HepG2 (cell line): ENCODE results near the gene SKP1. TPM values are rescaled to one million over a fixed set of nuclear protein-coding genes. Genes with fewer than 3 reads are reported as not detected.

Experiments
- ATAC-seq: fragments of 200-7000 bp; cut with Tn5 transposase; 3 replicates; pipeline ENCODE4 v1.9.1; 2020; ENCODE audit warnings: mild to moderate bottlenecking, moderate library complexity
- BruUV-seq: library from RNA; stranded (reverse); fragments of 400-500 nt; replicated peaks from 2 replicates; lab custom pipeline; 2021; lab: Mats Ljungman, UMichigan
- CTCF ChIA-PET: fragments of 300-600 bp; formaldehyde crosslinking; extraction: SDS; loops from one replicate; lab custom pipeline; 2021; ENCODE audit warnings: low total read pairs, inconsistent platforms, low intra/inter-chr PET ratio; lab: Yijun Ruan, JAX
- POLR2A ChIA-PET: fragments of 350-600 bp; sonication (Branson Sonifier 250); formaldehyde crosslinking; loops from one replicate; lab custom pipeline; 2020; ENCODE audit warnings: antibody characterized with exemption, inconsistent platforms; lab: Yijun Ruan, JAX
- DNase-seq: peaks from one replicate; pipeline ENCODE4 v3.0.0-alpha.2; 2015; ENCODE audit warnings: low spot score
- FAIRE-seq: peaks from 3 replicates; lab custom pipeline; 2011; peaks lifted over from hg19 to GRCh38; lab: Jason Lieb, UNC
- H2AFZ ChIP-seq: one replicate; pipeline ENCODE4 v1.6.1; 2011; ENCODE audit warnings: low read length, inconsistent platforms
- H3K27ac ChIP-seq: fragments of 300-600 bp; 3 replicates; pipeline ENCODE4 v1.8.0; 2011; ENCODE audit warnings: mixed run types, mild to moderate bottlenecking, mixed read lengths, low read length, inconsistent platforms; ENCODE audit not compliant: insufficient read depth; ENCODE audit errors: extremely low read length
- H3K27me3 ChIP-seq, 2 experiments: fragments of 200-600 bp in 1 of 2; 2 replicates in 1 of 2; 3 replicates in 1 of 2; pipeline versions ENCODE4 v1.6.0 to v1.8.0; 2011; ENCODE audit warnings: low read length in 2 of 2, mild to moderate bottlenecking in 2 of 2, moderate library complexity in 2 of 2, inconsistent platforms in 1 of 2; ENCODE audit not compliant: insufficient read depth in 2 of 2, control insufficient read depth in 1 of 2
- H3K36me3 ChIP-seq, 2 experiments: fragments of 200-600 bp in 1 of 2; replicated peaks in 1 of 2; 2 replicates in 1 of 2; 3 replicates in 1 of 2; pipeline versions ENCODE4 v1.5.1 to v1.8.0; 2011; ENCODE audit warnings: low read length in 2 of 2, inconsistent platforms in 1 of 2; ENCODE audit not compliant: insufficient read depth in 2 of 2, control insufficient read depth in 1 of 2
- H3K4me1 ChIP-seq: 2 replicates; pipeline ENCODE4 v1.5.1; 2012; ENCODE audit warnings: low read length, inconsistent platforms; ENCODE audit not compliant: insufficient read depth
- H3K4me2 ChIP-seq: 2 replicates; pipeline ENCODE4 v1.6.0; 2011; ENCODE audit warnings: low read depth, low read length, inconsistent platforms
- H3K4me3 ChIP-seq, 3 experiments: fragments of 200-600 bp in 1 of 3; sonication (generic), shearing (Covaris generic) in 1 of 3; replicated peaks in 1 of 3; 2 replicates each; pipeline ENCODE4 v1.5.1; 2011 to 2016; ENCODE audit warnings: low read length in 3 of 3, inconsistent platforms in 2 of 3, low read depth in 2 of 3, mild to moderate bottlenecking in 2 of 3, control low read depth in 1 of 3, mixed read lengths in 1 of 3; ENCODE audit not compliant: insufficient read depth in 1 of 3
- H3K79me2 ChIP-seq: one replicate; pipeline ENCODE4 v1.6.1; 2011; ENCODE audit warnings: low read length, inconsistent platforms; ENCODE audit not compliant: insufficient read depth
- H3K9ac ChIP-seq: 2 replicates; pipeline ENCODE4 v1.6.0; 2011; ENCODE audit warnings: mild to moderate bottlenecking, low read depth, low read length, inconsistent platforms; ENCODE audit not compliant: insufficient read depth
- H3K9me3 ChIP-seq: 2 replicates; pipeline ENCODE4 v1.5.1; 2012; ENCODE audit warnings: mild to moderate bottlenecking, low read length
- H4K20me1 ChIP-seq: 2 replicates; pipeline ENCODE4 v1.6.0; 2011; ENCODE audit warnings: inconsistent platforms, mild to moderate bottlenecking, low read length, moderate library complexity; ENCODE audit not compliant: insufficient read depth
- CERS6 ChIP-seq: sonication (generic); formaldehyde crosslinking; IDR thresholded peaks from 2 replicates; pipeline ENCODE4 v1.5.0; 2020; ENCODE audit warnings: missing genetic modification reagents
- CHCHD3 ChIP-seq: sonication (generic); formaldehyde crosslinking; IDR thresholded peaks from 2 replicates; pipeline ENCODE4 v1.8.0; 2022; ENCODE audit warnings: mild to moderate bottlenecking, missing genetic modification reagents, moderate library complexity
- CREM ChIP-seq, 2 experiments: sonication (generic) in 1 of 2; formaldehyde crosslinking in 1 of 2; IDR thresholded peaks; 2 replicates each; pipeline versions ENCODE4 v1.4.0 to v1.6.1; 2016 to 2020; ENCODE audit warnings: antibody characterized with exemption in 1 of 2, mild to moderate bottlenecking in 1 of 2, missing genetic modification reagents in 1 of 2
- GTF3A ChIP-seq: sonication (generic); formaldehyde crosslinking; conservative IDR thresholded peaks from 2 replicates; pipeline ENCODE4 v1.4.0; 2020; ENCODE audit warnings: mild to moderate bottlenecking, missing genetic modification reagents
- MTERF4 ChIP-seq: sonication (generic); formaldehyde crosslinking; IDR thresholded peaks from 2 replicates; pipeline ENCODE4 v1.8.0; 2023; ENCODE audit warnings: mild to moderate bottlenecking, missing genetic modification reagents
- NAIF1 ChIP-seq: sonication (generic); formaldehyde crosslinking; IDR thresholded peaks from 2 replicates; pipeline ENCODE4 v1.5.0; 2020; ENCODE audit warnings: mild to moderate bottlenecking, missing genetic modification reagents, borderline replicate concordance
- PAF1 ChIP-seq: IDR thresholded peaks from 2 replicates; pipeline ENCODE4 v1.6.1; 2016; ENCODE audit warnings: missing genetic modification reagents, missing compliant biosample characterization
- PAXIP1 ChIP-seq: sonication (generic); formaldehyde crosslinking; conservative IDR thresholded peaks from 2 replicates; pipeline ENCODE4 v1.4.0; 2020; ENCODE audit warnings: mild to moderate bottlenecking, missing genetic modification reagents, moderate library complexity
- PHF21A ChIP-seq: sonication (generic); formaldehyde crosslinking; IDR thresholded peaks from 2 replicates; pipeline ENCODE4 v1.5.0; 2020; ENCODE audit warnings: mild to moderate bottlenecking, missing genetic modification reagents
- RBM22 ChIP-seq: fragments of 200-400 bp; formaldehyde crosslinking; optimal IDR thresholded peaks from 2 replicates; pipeline ENCODE3; 2017; ENCODE audit warnings: mild to moderate bottlenecking, low read length, moderate library complexity
- TGIF2 ChIP-seq: IDR thresholded peaks from 2 replicates; pipeline ENCODE4 v1.6.1; 2016; ENCODE audit warnings: control low read depth, missing compliant biosample characterization
- ZBTB21 ChIP-seq: sonication (generic); formaldehyde crosslinking; IDR thresholded peaks from 2 replicates; pipeline ENCODE4 v1.4.0; 2020; ENCODE audit warnings: missing genetic modification reagents
- ZBTB34 ChIP-seq: sonication (generic); formaldehyde crosslinking; IDR thresholded peaks from 2 replicates; pipeline ENCODE4 v1.8.0; 2022; ENCODE audit warnings: mild to moderate bottlenecking, missing genetic modification reagents
- ZBTB46 ChIP-seq: sonication (generic); formaldehyde crosslinking; IDR thresholded peaks from 2 replicates; pipeline ENCODE4 v1.4.0; 2020; ENCODE audit warnings: mild to moderate bottlenecking, missing genetic modification reagents, borderline replicate concordance
- ZMYM2 ChIP-seq: sonication (generic); formaldehyde crosslinking; IDR thresholded peaks from 2 replicates; pipeline ENCODE4 v1.8.0; 2022; ENCODE audit warnings: mild to moderate bottlenecking, missing genetic modification reagents
- ZNF138 ChIP-seq: sonication (generic); formaldehyde crosslinking; IDR thresholded peaks from 2 replicates; pipeline ENCODE4 v1.5.0; 2020; ENCODE audit warnings: mild to moderate bottlenecking, low read depth, missing genetic modification reagents
- ZNF263 ChIP-seq: sonication (generic); formaldehyde crosslinking; IDR thresholded peaks from 2 replicates; pipeline ENCODE4 v1.4.0; 2020; ENCODE audit warnings: missing genetic modification reagents
- WGBS: methylation state at CpG from one replicate; pipeline ENCODE4 v1.1.6; 2017; ENCODE audit warnings: low lambda C conversion rate; 5-methylcytosine and 5-hydroxymethylcytosine counted together
- in situ Hi-C: cut with HindIII; loops from 2 replicates; pipeline ENCODE4 v1.10.0; 2017; ENCODE audit warnings: low pct_unique_long_range_greater_than_20kb; ENCODE audit not compliant: extremely low pct_ligation_motif_present
- intact Hi-C: fragments of 100-400 bp; cut with micrococcal nuclease; formaldehyde crosslinking; loops from one replicate; pipeline ENCODE4 v1.10.0; 2022; ENCODE audit not compliant: unreplicated experiment
- polyA plus RNA-seq, 8 experiments: library from polyadenylated mRNA; depleted of rRNA in 3 of 8; stranded (reverse) in 7 of 8; unstranded in 1 of 8; fragments of >200 nt; fragmentation: Illumina TruSeq in 4 of 8; extraction: Trizol in 4 of 8; gene quantifications; 2 replicates each; pipeline versions ENCODE4 v1.2.1 to v1.2.3, GENCODE V29; 2011 to 2016; ENCODE audit warnings: low read depth in 4 of 8, missing spikeins in 1 of 8, mixed read lengths in 1 of 8; ENCODE audit not compliant: insufficient read depth in 1 of 8
- total RNA-seq, 5 experiments: library from RNA; depleted of rRNA; stranded (reverse); fragments of >200 nt; fragmentation: Illumina TruSeq; extraction: Trizol; gene quantifications; 2 replicates each; pipeline ENCODE4 v1.2.3, GENCODE V29; 2016; ENCODE audit warnings: low read depth in 1 of 5

The SKP1 gene
- total and polyA plus RNA-seq, 2 of the 13 experiments (the other 11 are each of a cell fraction or from before 2014, with no cell fraction given), result 134 to 340 TPM

- ChIA-PET POLR2A (no interaction called here), CTCF (no interaction called here)
- H3K36me3 ChIP-seq, result peaks cover 6 to 37% of the 10 kb centered on the region in 2 experiments; a peak in 4 of 5 replicates
- no peak overlapping the region for H3K27ac ChIP-seq
- no peaks in the 10 kb centered on the region for H3K9me3 ChIP-seq
- H3K9ac ChIP-seq, result no peak overlapping the region
- no peak overlapping the region for H2AFZ ChIP-seq
- H3K4me2 ChIP-seq, result no peak overlapping the region
- no TSS peak for BruUV-seq
- H3K4me3 ChIP-seq, result no peak overlapping the region
- no peaks in the 10 kb centered on the region for H3K27me3 ChIP-seq
- in situ Hi-C loops, result no loop called here
- FAIRE-seq (no peak), DNase-seq (no peak), ATAC-seq (no peak)
- H3K4me1 ChIP-seq, result no peaks in the 10 kb centered on the region
- intact Hi-C loops, result no loop called here
- WGBS, result 94% methylated on average over 3 of the region's 3 CpGs
- no peaks in the 10 kb centered on the region for H4K20me1 ChIP-seq
- H3K79me2 ChIP-seq, result no peaks in the 10 kb centered on the region
- TF ChIP-seq GTF3A (CRISPR knock-in tag), result no peak
- no peak for TF ChIP-seq TGIF2
- TF ChIP-seq CERS6 (CRISPR knock-in tag), result no peak
- no peak for TF ChIP-seq ZBTB46 (CRISPR knock-in tag)
- TF ChIP-seq ZNF138 (CRISPR knock-in tag), result no peak
- no peak for TF ChIP-seq CHCHD3 (CRISPR knock-in tag)
- no peak for TF ChIP-seq ZMYM2 (CRISPR knock-in tag)
- no peak for TF ChIP-seq ZBTB34
- TF ChIP-seq PAXIP1 (CRISPR knock-in tag), result no peak
- no peak for TF ChIP-seq RBM22
- no peak for TF ChIP-seq ZBTB21 (CRISPR knock-in tag)
- TF ChIP-seq PAF1 (CRISPR knock-in tag), result no peak
- TF ChIP-seq NAIF1 (CRISPR knock-in tag), result no peak
- no peak for TF ChIP-seq MTERF4 (CRISPR knock-in tag)
- TF ChIP-seq PHF21A (CRISPR knock-in tag), result no peak
- TF ChIP-seq CREM (IDR thresholded peaks at IDR 0.05), result no peak
- TF ChIP-seq CREM (CRISPR knock-in tag; IDR thresholded peaks at IDR 0.05), result no peak
- TF ChIP-seq ZNF263 (CRISPR knock-in tag), result no peak
These were observed 45.6 kb downstream of the SKP1 start for GRCh38 chr5:134131165-134131564.
